ENCODE measurements around the gene RNF157.
"Not testable (repeated sequence)": the region's sequence is repeated elsewhere in the genome, so short reads cannot be mapped to it uniquely, and the experiment has no call there.

The RNF157 gene

DNA sequence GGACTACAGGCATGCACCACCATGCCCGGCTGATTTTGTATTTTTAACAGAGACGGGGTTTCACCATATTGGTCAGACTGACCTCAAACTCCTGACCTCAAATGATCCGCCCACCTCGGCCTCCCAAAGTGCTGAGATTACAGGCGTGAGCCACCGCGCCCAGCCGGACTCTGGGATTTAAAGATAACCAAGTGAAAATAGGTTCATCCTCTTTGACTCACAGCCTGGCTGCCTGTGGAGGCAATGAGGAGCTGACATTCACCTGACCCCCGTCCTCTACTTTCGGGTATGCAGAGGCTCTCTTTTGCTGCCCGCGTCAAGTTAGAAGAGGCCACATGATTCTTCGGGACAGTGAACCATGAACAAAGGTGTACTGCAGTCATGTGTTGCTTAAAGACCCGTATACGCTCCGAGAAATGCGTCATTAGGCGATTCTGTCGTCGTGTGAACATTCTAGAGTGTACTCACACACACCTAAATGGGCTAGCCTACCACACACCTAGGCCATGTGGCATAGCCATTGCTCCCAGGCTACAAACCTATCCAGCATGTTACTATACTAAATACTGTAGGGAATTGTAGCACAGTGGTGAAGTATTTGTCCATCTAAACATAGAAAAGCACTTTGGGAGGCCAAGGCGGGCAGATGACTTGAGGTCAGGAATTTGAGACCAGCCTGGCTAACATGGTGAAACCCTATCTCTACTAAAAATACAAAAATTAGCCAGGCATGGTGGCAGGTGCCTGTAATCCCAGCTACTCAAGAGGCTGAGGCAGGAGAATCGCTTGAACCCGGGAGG, 12.9 kb upstream of the RNF157 start:
- DNase-seq: not testable (repeated sequence)

DNA sequence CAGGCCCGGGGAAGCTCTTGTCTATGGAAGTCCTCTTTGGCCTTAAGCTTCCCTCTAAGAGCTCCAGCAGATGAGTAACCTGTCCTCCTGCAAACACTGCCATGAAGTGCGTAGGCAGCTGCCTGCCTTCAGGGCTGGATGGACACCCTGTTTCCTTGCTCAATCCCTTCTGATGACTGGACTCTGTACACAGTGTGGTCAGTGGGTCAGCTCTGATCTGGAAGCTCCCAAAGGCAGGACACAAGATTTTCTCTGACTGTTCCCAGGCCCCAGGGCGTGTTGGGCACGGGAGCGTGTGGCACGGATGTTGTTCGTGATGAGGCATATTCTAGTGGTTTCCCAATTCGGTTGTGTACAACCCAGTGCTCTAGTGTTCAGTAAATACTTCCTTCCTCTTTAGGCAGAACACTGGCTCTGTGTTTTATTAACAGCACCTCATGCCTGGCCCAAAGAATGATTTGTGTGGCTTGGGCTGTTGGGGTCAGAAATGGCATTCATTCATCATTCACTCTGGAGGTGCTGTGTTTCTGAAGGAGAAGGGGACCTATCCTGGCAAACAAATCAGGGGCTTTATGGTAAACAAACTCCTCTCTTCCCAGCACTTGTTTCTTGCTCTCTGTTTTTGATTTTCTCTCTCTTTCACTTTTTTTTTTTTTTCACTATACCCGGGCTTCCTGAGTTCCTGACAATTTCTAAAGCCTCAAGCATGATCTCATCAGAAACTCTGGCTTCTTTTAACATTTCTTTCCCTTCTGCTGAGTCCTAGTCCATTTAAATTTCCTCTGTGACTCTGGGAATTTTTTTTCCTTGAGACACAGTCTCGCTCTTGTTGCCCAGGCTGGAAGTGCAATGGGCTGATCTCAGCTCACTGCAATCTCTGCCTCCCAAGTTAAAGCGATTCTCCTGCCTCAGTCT, 12.0 kb upstream of the RNF157 start:
- no peak for DNase-seq

DNA sequence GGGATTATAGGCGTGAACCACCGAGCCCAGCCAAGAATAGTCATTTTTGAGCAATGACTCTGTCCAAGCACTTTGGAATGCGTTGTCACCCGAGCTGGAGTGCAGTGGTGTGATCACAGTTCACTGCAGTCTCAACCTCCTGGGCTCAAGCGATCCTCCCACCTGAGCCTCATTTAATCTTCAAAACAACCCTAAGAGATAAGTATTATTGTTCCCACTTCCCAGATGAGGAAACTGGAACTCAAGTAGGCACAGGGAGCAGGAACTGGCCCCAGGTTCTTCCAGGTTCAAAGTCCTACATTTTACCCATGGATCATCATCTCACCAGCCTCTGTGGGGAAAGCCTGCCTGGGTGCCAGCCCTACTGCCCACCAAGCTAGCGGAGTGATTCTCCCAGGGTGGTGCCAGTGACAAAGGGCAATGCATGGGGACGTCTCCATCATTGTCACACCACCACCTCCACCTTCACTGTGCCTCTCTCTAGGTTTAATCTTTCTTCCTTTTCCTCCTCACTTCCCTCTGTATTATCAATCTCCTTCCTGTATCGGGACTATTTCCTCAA, 11.3 kb upstream of the RNF157 start:
- no peak for DNase-seq

DNA sequence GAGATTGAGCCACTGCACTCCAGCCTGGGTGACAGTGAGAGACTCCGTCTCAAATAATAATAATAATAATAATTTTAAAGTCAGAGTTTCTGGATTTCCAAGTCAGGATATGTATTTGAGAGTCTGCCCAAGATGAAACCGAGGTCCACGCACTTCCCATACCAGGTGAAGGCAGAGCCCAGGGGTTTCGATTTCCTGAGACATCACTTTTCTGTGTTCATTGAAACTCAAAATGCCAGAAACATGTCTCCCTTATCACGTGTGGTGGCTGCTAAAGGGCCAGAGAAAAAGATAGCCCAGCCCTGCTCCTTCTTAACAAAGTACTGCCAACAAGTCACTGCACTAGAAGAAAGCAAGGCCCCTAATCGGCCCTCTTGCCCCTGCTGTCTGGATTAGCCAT, 9.8 kb upstream of the RNF157 start:
- no peak for DNase-seq

DNA sequence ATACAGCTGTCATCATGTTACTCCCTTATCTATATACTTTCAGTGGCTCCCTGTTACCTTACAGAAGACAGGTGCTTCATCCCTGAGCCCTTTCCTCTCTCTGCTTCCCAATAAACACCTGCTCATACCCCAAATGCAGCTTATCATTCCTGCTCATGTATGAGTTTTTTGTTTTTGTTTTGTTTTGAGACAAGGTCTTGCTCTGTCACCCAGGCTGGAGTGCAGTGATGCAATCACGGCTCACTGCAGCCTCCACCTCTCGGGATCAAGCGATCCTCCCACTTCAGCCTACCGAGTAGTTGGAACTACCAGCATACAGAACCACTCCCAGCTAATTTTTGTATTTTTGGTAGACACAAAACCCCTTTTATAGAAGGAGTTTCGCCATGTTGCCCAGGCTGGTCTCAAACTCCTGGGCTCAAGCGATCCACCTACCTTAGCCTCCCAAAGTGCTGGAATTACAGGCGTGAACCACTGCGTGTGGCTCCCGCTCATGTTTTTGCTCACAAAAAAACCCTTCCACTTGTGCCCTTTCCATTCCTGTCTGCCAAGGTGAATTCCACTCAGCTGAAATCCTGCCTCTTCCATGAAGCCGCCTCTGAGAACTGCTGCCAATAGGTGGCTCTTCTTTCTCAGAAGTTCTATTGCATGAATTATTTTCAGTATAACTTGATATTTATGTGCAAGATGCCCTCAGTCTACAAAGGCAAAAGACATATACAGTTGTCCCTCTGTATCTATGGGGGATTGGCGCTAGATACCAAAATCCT, 7.9 kb upstream of the RNF157 start:
- no peak for DNase-seq

DNA sequence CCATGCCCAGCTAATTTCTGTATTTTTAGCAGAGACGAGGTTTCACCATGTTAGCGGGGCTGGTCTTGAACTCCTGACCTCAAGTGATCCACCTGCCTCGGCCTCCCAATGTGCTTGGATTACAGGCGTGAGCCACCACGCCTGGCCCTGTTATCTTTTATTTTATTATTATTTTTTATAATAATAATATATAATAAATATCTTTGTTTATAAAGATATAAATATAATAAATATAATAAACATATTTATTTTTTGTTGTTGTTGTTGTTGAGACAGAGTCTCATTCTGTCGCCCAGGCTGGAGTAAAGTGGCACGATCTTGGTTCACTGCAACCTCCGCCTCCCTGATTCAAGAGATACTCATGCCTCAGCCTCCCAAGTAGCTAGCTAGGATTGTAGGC, 7.0 kb upstream of the RNF157 start:
- no peak for DNase-seq

DNA sequence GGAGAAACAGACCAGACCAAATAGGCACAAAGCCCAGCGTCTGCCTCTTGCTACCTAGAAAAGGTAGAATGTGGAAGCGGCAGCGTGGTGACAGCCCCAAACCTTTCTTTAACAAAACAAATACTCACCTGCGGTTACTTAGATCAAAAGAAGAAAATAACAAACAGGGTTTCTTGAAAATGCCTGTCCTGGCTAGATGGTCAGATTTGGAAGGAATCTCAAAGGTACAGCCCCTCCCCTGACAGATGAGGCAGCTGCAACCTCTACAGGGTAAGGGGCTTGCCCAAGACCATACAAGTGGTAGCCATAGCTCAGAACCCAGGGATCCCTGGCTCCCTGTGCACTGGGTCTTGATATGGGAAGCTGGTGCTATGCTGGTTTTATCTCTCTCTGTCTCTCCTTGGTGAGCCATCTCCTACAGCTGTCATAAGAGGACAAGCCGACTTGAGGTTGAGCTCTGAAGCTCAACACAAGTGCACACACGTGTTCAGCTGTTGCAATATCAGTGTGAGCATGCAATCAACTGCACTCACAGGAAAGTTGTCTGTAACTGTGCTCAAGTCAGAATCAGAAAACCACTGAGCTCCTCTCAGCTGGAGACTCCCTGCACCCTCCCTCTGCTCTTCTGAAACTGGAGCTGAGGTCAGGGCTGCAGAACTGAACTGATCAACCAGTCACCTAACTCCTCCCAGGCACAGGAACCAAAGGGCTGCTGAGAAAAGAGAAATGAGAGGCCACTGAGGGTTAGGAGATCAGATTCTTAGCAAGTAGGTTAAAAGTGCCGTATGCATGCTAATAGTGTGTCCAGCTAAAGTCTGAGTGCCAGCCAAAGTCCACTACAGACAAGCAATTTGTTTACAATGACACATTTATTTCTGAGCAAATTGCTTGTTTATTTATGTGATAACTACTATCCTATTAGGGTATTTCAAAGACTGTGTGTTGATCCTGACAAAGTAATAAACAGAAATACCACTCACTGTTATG, 6.1 kb upstream of the RNF157 start:
- DNase-seq: peak; percentile 31

DNA sequence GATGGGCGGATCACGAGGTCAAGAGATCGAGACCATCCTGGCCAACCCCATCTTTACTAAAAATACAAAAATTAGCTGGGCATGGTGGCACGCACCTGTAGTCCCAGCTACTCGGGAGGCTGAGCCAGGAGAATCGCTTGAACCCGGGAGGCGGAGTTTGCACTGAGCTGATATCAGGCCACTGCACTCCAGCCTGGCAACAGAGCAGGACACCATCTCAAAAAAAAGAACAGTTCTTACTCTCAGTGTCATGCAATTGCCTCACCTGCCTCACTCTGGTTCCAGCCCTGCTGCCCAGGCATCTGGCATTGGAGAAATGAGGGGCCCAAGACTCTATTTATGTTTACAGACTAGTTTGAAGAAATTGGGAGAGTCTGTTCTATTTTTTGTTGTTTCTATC, 4.4 kb upstream of the RNF157 start:
- not testable (repeated sequence) for DNase-seq

DNA sequence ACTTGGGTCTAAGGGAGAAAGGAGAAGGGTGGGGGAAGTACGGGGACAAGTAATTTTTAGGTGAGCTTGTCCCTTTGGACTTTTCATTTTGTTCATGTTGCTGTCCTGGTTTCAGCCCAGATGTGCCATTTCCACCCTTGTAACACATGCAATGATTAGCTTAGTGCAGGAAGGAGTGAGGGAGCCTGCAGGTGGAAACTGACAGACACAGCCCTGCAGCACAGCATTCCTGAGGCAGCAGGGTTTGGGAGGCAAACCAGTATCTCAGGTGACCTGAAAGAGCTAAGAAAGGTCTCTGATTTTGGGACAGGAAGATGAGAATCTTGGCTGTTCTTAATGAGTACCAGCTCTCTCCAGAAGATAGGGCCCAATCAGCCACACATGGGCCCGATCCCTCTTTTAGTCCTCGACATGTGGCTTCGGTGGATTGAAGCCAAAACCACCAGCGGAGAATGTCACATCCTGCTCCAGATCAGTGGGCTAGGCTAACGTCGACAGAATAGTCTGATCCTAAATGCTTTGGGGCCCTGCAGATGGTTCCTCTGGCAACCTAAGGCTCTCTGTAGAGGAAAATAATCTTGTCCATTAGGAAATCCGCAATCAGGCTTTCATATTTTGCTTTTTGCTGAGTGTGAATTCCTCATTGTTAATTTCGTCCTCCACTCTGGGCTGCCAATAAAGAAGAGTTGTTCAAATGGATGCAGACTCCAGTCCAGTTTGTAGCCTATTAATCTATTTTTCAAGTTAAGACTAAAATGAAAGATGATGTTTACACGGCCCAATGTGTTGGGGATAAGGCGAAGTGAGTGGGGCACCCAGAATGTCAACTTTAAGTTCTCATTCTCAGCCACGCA, 3.8 kb upstream of the RNF157 start:
- DNase-seq: no peak

DNA sequence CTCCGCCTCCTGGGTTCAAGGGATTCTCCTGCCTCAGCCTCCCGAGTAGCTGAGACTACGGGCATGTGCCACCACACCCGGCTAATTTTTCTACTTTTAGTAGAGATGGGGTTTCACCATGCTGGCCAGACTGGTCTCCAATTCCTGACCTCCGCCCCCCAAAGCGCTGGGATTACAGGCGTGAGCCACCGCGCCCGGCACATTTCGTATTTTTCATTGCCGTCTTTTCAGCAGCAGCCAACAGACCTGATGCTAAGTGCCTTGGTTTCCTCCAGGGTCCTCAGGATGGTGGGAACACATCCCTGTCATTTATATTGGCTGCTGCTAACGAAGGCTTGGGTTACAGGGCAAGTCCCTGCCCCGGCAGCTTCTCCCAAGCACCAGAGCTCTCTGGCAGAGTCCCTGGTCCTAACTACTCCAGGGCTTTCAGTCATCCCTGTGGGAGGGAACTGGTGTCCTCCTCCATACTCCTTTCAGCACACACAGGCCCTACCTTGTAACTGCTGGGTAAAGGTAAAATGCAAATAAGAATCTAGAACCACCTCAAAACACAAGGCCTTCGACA, 1.5 kb upstream of the RNF157 start:
- DNase-seq: no peak

DNA sequence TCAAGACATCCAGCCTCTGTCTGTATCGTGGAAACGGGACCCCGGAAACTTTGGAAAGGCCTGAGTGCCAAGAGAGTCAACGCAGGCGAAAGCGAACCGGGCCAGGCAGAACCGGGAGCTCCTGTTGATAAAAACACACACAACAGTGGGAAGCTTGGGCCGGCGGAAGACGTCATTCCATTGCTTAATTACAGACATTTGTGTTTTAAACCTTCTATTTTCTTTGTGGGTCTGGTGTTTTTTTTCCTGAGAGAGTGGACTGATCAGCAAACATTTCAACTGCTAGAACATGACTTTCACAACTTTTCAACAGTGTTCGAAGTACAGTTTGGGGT, 878 bp upstream of the RNF157 start:
- DNase-seq: no peak

DNA sequence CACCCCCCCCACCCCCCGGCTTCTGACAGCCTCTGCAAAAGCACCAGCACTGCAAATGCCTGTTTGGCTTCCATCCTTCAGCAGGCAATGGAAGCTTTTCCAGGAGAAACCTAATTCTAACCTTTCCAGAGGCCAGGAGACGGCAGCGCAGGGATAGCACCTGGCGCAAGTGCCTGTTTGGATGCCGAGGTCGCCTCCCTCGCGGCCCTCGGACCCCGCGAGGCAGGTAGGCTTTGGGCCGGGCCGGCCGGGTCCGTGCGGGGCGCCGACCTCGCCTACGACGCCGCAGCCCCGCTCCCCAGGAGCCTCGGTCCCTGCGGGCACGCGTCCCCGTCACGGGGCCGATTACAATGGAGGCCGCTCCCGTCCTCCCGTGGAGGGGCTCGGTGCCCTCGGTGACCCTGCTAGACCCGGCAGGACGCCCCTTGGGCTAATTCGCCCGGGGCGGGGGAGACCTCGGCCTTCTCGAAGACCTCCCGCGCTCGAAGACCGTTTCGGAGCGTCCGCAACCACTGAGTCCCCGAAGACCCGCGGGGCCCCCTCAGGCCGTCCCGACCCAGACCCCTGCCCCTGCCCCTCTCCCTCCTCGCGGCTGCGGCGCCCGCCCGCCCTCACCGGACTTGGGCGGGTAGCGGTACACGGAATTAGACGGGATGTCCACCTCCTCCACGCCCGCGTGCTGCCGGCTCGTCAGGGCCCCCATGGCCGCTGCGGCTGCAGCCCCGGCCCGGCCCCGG, 587 bp downstream of the RNF157 start:
- no peak for DNase-seq

DNA sequence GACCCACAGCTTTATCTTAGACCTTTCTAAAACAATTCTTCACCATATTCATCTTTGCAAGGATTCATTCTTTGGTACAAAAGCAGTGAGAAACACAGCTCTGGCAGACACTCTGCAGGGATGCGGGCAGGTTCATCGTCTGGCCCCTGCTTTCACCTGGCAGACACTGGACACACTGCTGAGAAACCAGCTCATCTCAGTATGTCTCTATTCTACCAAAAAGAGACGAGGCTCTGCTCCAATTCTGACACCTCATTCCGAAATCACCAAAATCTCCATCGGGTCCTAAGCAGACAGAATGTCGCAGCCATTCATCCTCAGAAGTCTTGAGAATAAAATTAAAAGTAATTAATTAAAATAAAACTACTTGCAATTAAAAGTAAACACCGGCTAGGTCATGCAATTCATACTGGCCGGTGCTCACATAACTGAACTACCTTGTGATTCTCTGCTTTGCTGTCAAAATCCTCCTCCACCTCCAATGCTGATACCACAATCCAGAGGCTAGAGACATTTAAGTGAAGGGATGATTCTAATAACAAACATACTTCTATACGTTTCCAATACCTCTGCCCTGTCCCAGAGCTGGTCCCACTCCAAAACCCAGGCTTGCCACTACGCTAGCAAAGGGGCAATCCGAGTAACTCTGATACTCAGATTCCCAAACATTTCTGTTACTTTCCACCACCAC, 1.3 kb downstream of the RNF157 start:
- no peak for DNase-seq

DNA sequence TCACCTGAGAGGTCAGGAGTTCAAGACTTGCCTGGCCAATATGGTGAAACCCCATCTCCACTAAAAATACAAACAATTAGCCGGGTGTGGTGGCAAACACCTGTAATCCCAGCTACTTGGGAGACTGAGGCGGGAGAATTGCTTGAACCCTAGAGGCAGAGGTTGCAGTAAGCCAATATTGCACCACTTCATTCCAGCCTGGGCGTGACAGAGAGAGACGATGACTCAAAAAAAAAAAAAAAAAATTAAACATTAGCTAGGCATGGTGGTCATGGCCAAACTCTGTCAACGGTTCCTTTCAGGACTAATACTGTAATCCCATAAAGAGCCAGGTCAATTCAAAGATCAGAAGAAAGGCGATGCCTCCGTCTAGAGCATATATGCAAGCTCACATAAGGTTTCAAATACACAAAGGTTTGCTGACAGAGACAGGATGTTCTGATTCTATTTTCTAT, 2.4 kb downstream of the RNF157 start:
- no peak for DNase-seq

DNA sequence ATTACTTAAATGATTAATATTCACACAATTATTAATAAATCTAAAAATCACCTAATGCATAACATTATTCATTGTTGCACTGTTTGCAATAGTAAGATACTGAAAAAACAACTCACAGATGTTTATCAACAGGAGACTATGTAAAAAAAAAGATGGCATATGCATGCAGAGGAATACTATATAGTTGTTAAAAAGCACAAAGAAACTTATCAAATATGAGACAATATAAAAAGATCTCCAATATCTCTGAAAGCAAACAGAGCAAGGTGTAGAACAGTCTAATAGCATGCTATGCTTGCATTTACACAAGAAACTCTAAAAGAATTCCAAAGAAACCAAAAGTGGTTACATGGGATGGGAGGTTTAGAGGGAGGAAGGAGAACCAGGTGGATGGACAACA, 3.7 kb downstream of the RNF157 start:
- DNase-seq: no peak

DNA sequence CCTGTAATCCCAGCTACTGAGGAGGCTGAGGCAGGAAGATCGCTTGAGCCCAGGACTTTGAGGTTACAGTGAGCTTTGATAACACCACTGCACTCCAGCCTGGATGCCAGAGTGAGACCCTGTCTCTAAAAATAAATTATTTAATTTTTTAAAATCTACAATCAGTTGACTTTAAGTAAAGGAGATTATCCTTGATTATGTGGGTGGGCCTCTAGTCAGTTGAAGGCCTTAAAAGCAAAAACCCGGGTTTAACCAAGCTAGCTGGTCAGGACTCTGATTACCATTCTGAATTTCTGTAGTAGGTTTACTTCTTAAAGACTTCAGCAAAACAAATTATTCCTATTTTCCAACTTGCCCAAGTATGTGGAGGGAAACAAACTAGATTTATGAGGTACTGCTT, 4.4 kb downstream of the RNF157 start:
- no peak for DNase-seq

DNA sequence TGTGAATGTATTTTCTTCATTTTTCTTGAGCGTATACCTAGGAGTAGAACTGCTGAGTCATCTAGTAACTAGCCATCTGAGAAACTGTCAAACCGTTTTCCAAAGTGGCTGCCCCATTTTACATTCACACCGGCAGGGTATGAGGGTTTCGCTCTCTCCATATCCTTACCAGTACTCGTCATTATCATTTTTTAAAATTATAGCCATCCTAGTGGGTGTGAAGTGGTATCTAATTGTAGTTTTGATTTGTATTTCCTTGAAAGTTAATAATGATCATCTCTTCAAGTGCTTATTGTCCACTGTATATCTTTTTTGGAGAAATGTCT, 6.0 kb downstream of the RNF157 start:
- no peak for DNase-seq

DNA sequence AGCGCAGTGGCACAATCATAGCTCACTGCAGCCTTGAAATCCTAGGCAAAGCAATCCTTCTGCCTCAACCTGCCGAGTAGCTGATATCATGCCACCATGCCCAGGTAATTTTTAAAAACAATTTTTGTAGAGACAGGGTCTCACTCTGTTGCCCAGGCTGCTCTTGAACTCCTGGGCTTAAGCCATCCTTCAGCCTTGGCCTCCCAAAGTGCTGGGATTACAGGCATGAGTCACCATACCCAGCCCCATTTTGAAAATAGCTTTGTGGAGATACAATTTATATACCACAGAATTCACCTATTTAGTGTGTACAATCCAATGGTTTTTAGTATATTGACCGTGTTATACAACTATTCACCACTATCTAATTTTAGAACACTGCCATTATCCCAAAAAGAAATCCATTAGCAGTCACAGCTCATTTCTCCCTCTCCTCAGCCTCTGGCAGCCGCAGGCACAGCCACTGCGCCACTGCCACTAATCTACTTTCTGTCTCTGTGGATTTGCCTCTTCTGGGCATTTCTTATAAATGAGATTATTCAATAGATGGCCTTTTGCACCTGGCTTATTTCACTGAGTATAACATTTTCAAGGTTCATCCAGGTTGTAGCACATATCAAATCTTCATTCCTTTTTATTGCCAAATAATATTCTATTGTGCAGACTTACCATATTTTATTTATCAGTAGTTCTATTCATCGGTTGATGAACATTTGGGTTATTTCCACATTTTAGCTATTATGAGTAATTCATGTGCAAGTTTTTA, 6.5 kb downstream of the RNF157 start:
- no peak for DNase-seq

Measured in NCI-H2107 (cell line).